Keratinocyte (primary cell): ENCODE measurements around the gene BRD1.

ENCODE experiments used
- EZH2 ChIP-seq: IDR thresholded peaks from one replicate; pipeline ENCODE4 v1.6.1; 2012; ENCODE audit warnings: inconsistent platforms, mild to moderate bottlenecking, low read length, moderate library complexity
- TF ChIP-seq, protein P1 (sequence below), 3 experiments: IDR thresholded peaks in 1 of 3; conservative IDR thresholded peaks in 1 of 3; optimal IDR thresholded peaks in 1 of 3; 2 replicates in 2 of 3; 3 replicates in 1 of 3; pipeline versions ENCODE3 to v1.5.1; 2011; ENCODE audit warnings: low read length in 3 of 3, mild to moderate bottlenecking in 3 of 3, moderate library complexity in 2 of 3, control low read depth in 1 of 3, inconsistent platforms in 1 of 3; ENCODE audit not compliant: insufficient read depth in 2 of 3; ENCODE audit errors: extremely low read depth in 1 of 3

DNA sequence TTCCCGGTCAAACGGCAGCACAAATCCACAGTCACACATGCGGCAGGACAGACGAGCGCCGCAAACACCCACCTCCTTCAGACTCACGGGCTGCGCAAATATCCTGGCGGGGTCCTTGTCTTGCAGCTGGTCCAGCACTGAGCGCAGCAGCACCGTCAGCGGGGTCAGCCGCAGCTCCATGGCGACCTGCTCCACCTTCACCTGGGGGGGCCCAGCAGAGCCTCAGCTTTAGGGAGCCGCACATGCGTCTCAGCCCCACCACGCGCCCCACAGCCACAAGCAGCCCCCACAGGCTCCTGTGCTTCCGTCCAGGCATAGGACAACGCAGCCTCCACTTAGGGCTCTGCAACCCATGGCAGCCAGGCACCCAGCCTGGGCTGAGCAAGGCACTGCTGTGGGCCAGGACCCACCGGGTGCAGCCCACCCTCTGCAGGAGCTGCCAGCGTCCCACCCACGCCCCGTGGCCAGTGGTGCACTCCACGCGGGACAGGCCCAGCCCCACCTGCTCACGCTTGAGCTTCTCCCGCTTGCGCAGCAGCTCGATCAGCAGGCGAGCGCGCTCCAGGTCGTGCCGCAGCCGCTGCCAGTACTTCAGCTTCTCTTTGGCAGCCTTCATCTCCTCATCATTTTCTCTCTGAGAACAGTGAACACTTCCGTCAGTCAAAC, 29.1 kb downstream of the BRD1 start:
- TF ChIP-seq, protein P1, sequence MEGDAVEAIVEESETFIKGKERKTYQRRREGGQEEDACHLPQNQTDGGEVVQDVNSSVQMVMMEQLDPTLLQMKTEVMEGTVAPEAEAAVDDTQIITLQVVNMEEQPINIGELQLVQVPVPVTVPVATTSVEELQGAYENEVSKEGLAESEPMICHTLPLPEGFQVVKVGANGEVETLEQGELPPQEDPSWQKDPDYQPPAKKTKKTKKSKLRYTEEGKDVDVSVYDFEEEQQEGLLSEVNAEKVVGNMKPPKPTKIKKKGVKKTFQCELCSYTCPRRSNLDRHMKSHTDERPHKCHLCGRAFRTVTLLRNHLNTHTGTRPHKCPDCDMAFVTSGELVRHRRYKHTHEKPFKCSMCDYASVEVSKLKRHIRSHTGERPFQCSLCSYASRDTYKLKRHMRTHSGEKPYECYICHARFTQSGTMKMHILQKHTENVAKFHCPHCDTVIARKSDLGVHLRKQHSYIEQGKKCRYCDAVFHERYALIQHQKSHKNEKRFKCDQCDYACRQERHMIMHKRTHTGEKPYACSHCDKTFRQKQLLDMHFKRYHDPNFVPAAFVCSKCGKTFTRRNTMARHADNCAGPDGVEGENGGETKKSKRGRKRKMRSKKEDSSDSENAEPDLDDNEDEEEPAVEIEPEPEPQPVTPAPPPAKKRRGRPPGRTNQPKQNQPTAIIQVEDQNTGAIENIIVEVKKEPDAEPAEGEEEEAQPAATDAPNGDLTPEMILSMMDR (optimal IDR thresholded peaks at IDR 0.05 in 1 of 3, IDR thresholded peaks at IDR 0.05 in 1 of 3, conservative IDR thresholded peaks at IDR 0.05 in 1 of 3; ENCODE audit: extremely low read depth in 1 of 3, insufficient read depth in 2 of 3, low read length in 3 of 3) = no peak
- no peak for TF ChIP-seq EZH2
